ENCODE data around the gene SLC6A5. TPM values are rescaled to one million over a fixed set of nuclear protein-coding genes. Genes with fewer than 3 reads are reported as not detected.

Gene SLC6A5
- total and polyA plus RNA-seq, 4 donors: not detected

DNA sequence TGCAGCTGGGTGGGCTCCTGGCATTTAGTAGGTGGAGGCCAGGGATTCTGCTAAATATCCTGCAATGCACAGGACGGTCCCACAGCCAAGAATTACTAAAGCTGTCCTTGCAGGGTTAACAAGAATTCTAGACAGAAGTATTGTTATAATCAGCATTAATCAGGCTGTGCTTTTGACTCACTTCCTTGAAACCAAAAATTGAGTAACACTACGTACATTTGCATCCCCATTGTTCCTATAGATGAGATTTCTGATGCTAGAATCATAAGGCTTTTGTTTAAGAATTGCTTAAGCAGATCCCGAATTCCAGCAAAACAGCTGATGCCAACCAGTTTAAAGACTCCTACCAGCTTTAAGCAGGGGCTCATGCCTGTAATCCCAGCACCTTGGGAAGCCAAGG, 11.4 kb downstream of the SLC6A5 start:
- no peaks in the 10 kb centered on the region for H3K36me3 ChIP-seq (ENCODE audit: control insufficient read depth in 4 of 4, insufficient read depth in 4 of 4, low read length in 4 of 4)
- DNase-seq (no peak), ATAC-seq (ENCODE audit: insufficient read depth, low FRiP score) (no peak)
- H3K9ac ChIP-seq (ENCODE audit: insufficient read depth in 1 of 2, low read length in 2 of 2): no peak overlapping the region
- H3K9me3 ChIP-seq (ENCODE audit: control insufficient read depth in 4 of 4, insufficient read depth in 3 of 4, low read length in 3 of 4): peaks cover 0 to 5% (median 0%) of the 10 kb centered on the region in 4 donors
- whole genome bisulfite sequencing, 2 donors: 51 to 58% methylated on average over 3 of the region's 3 CpGs
- peaks cover 18 to 68% (median 50%) of the 10 kb centered on the region in 3 donors for H3K27me3 ChIP-seq (ENCODE audit: control insufficient read depth in 3 of 3, insufficient read depth in 3 of 3, low read length in 2 of 3)
- no peak overlapping the region for H3K4me3 ChIP-seq
- H3K27ac ChIP-seq (ENCODE audit: low read depth in 1 of 2, low read length in 1 of 2): no peak overlapping the region
- TF ChIP-seq, protein P1, sequence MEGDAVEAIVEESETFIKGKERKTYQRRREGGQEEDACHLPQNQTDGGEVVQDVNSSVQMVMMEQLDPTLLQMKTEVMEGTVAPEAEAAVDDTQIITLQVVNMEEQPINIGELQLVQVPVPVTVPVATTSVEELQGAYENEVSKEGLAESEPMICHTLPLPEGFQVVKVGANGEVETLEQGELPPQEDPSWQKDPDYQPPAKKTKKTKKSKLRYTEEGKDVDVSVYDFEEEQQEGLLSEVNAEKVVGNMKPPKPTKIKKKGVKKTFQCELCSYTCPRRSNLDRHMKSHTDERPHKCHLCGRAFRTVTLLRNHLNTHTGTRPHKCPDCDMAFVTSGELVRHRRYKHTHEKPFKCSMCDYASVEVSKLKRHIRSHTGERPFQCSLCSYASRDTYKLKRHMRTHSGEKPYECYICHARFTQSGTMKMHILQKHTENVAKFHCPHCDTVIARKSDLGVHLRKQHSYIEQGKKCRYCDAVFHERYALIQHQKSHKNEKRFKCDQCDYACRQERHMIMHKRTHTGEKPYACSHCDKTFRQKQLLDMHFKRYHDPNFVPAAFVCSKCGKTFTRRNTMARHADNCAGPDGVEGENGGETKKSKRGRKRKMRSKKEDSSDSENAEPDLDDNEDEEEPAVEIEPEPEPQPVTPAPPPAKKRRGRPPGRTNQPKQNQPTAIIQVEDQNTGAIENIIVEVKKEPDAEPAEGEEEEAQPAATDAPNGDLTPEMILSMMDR (IDR thresholded peaks at IDR 0.05; ENCODE audit: control extremely low read depth, extremely low read depth): no peak
- H3K4me1 ChIP-seq (ENCODE audit: control insufficient read depth in 5 of 5, insufficient read depth in 5 of 5, low read length in 5 of 5): peaks cover 0 to 2% (median 0%) of the 10 kb centered on the region in 5 donors

DNA sequence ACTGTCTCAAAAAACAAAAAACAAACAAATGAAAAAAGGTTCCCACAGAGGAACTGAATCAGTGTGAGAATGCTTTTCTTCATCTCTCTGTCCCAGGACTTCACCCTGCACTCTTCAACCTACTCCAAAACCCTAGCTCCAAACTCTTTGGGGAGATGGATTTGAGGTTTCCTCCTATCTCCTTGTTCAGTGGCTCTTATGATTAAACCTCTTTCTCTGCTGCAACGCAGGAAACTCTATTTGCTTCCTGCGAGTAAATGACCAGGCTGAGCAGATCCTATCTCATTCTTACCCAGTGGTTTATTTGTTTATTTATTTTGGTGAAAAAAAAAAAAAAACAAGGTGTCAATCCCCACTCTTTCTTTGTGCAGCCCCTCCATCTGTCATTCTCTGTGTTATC, 12.0 kb downstream of the SLC6A5 start:
- TF ChIP-seq, protein P1 (IDR thresholded peaks at IDR 0.05; ENCODE audit: control extremely low read depth, extremely low read depth): no peak

DNA sequence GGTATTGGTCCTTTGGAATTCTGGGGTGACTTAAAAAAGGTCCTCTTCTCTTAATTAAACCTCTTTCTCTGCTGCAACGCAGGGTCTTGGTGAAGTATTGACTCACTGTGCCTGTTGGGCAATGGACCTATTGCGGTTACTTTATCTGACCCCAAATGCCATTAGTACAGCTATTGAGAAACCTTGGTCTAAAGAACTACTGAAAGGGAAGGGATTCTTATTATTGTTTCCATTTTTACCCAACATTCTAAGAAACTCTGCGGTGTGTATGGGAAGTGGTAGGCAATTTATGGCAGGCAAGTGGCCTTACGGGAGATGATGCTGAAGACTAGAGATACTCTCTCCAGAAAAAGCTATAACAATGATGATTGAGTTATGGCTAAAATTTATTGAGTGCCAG, 12.5 kb downstream of the SLC6A5 start:
- Histone ChIP-seq H3K4me1 (ENCODE audit: control insufficient read depth in 5 of 5, insufficient read depth in 5 of 5, low read length in 5 of 5) (peaks cover 0 to 7% (median 2%) of the 10 kb centered on the region in 5 donors), H3K27ac (ENCODE audit: low read depth in 1 of 2, low read length in 1 of 2) (no peak overlapping the region), H3K4me3 (no peak overlapping the region), H3K36me3 (ENCODE audit: control insufficient read depth in 4 of 4, insufficient read depth in 4 of 4, low read length in 4 of 4) (no peaks in the 10 kb centered on the region), H3K9me3 (ENCODE audit: control insufficient read depth in 4 of 4, insufficient read depth in 3 of 4, low read length in 3 of 4) (peaks cover 0 to under 1% (median 0%) of the 10 kb centered on the region in 4 donors), H3K9ac (ENCODE audit: insufficient read depth in 1 of 2, low read length in 2 of 2) (no peak overlapping the region), H3K27me3 (ENCODE audit: control insufficient read depth in 3 of 3, insufficient read depth in 3 of 3, low read length in 2 of 3) (peaks cover 14 to 57% (median 39%) of the 10 kb centered on the region in 3 donors)
- TF ChIP-seq, protein P1 (IDR thresholded peaks at IDR 0.05; ENCODE audit: control extremely low read depth, extremely low read depth): no peak
- no peak for DNase-seq
- ATAC-seq (ENCODE audit: insufficient read depth, low FRiP score): no peak
- WGBS, 2 donors: 35 to 54% methylated on average over 4 of the region's 4 CpGs

More for the DNA sequence above, 12.0 kb downstream of the SLC6A5 start:
- peaks cover 15 to 61% (median 44%) of the 10 kb centered on the region in 3 donors for H3K27me3 ChIP-seq (ENCODE audit: control insufficient read depth in 3 of 3, insufficient read depth in 3 of 3, low read length in 2 of 3)
- 17 to 29% methylated on average over 2 of the region's 2 CpGs for WGBS, 2 donors
- H3K4me1 ChIP-seq (ENCODE audit: control insufficient read depth in 5 of 5, insufficient read depth in 5 of 5, low read length in 5 of 5): peaks cover 0 to 3% (median 0%) of the 10 kb centered on the region in 5 donors
- no peaks in the 10 kb centered on the region for H3K36me3 ChIP-seq (ENCODE audit: control insufficient read depth in 4 of 4, insufficient read depth in 4 of 4, low read length in 4 of 4)
- H3K27ac ChIP-seq (ENCODE audit: low read depth in 1 of 2, low read length in 1 of 2): no peak overlapping the region
- no peak overlapping the region for H3K9ac ChIP-seq (ENCODE audit: insufficient read depth in 1 of 2, low read length in 2 of 2)
- no peak for DNase-seq
- ATAC-seq (ENCODE audit: insufficient read depth, low FRiP score): no peak
- peaks cover 0 to 2% (median 0%) of the 10 kb centered on the region in 4 donors for H3K9me3 ChIP-seq (ENCODE audit: control insufficient read depth in 4 of 4, insufficient read depth in 3 of 4, low read length in 3 of 4)
- H3K4me3 ChIP-seq: no peak overlapping the region

DNA sequence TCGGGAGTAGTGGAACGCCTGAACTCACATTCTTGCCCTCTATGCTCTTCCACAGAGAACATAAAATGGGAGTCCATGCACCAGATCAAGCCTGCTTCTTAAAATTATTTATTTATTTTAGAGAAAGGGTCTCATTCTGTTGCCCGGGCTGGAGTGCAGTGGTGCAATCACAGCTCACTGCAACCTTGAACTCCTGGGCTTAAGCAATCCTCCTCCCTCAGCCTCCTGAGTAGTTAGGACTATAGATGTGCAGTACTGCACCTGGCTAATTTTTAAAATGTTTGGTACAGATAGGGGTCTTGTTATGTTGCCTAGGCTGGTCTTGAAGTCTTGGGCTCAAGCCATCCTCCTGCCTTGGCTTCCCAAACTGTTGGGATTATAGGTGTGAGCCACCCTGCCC, 13.0 kb downstream of the SLC6A5 start:
- TF ChIP-seq, protein P1 (IDR thresholded peaks at IDR 0.05; ENCODE audit: control extremely low read depth, extremely low read depth): no peak
- peaks cover 8 to 52% (median 34%) of the 10 kb centered on the region in 3 donors for H3K27me3 ChIP-seq (ENCODE audit: control insufficient read depth in 3 of 3, insufficient read depth in 3 of 3, low read length in 2 of 3)
- no peak overlapping the region for H3K9ac ChIP-seq (ENCODE audit: insufficient read depth in 1 of 2, low read length in 2 of 2)
- peaks cover 0 to 9% (median 2%) of the 10 kb centered on the region in 5 donors for H3K4me1 ChIP-seq (ENCODE audit: control insufficient read depth in 5 of 5, insufficient read depth in 5 of 5, low read length in 5 of 5)
- DNase-seq (no peak), ATAC-seq (ENCODE audit: insufficient read depth, low FRiP score) (no peak)
- no peak overlapping the region for H3K4me3 ChIP-seq
- H3K9me3 ChIP-seq (ENCODE audit: control insufficient read depth in 4 of 4, insufficient read depth in 3 of 4, low read length in 3 of 4): peaks cover 0 to 2% (median 0%) of the 10 kb centered on the region in 4 donors
- no peak overlapping the region for H3K27ac ChIP-seq (ENCODE audit: low read depth in 1 of 2, low read length in 1 of 2)
- no peaks in the 10 kb centered on the region for H3K36me3 ChIP-seq (ENCODE audit: control insufficient read depth in 4 of 4, insufficient read depth in 4 of 4, low read length in 4 of 4)
- WGBS, 2 donors: 58 to 65% methylated on average over 3 of the region's 3 CpGs
